ENCODE data around the gene TMPRSS3.

The TMPRSS3 gene

GRCh38 chr21:42434884-42435283 lies 39.0 kb upstream of the TMPRSS3 start:
- H3K9me3 ChIP-seq (ENCODE audit: control insufficient read depth, insufficient read depth, low read length), result no peaks in the 10 kb centered on the region
- no peak overlapping the region for H3K4me3 ChIP-seq (ENCODE audit: low read length)
- H3K27me3 ChIP-seq (ENCODE audit: control insufficient read depth, low read length), result peaks cover 25% of the 10 kb centered on the region
- no peaks in the 10 kb centered on the region for H3K9me2 ChIP-seq (replicated peaks; ENCODE audit: control insufficient read depth, low read length)
- H3K36me3 ChIP-seq (ENCODE audit: control insufficient read depth, low read length), result no peaks in the 10 kb centered on the region
- H3K27ac ChIP-seq (ENCODE audit: low read depth, low read length), result no peak overlapping the region
- H3K4me2 ChIP-seq (ENCODE audit: low read length), result no peak overlapping the region
- no peaks in the 10 kb centered on the region for H3K79me2 ChIP-seq (ENCODE audit: control insufficient read depth, low read length)
- no peaks in the 10 kb centered on the region for H3F3A ChIP-seq (ENCODE audit: control insufficient read depth, insufficient read depth)
- H3K4me1 ChIP-seq (ENCODE audit: control insufficient read depth, low read length), result no peaks in the 10 kb centered on the region
- TF ChIP-seq CTCF (IDR thresholded peaks at IDR 0.05; ENCODE audit: low read depth, low read length, poor library complexity, severe bottlenecking) (no peak), EZH2phosphoT487 (IDR thresholded peaks at IDR 0.05; ENCODE audit: borderline replicate concordance, low read length) (no peak)
- no peaks in the 10 kb centered on the region for H4K20me1 ChIP-seq (ENCODE audit: control insufficient read depth, insufficient read depth, low read depth, low read length)

- H3K4me3 ChIP-seq (ENCODE audit: low read length), result no peak overlapping the region
- no peak for TF ChIP-seq CTCF (IDR thresholded peaks at IDR 0.05; ENCODE audit: low read depth, low read length, poor library complexity, severe bottlenecking)
- no peak for TF ChIP-seq EZH2phosphoT487 (IDR thresholded peaks at IDR 0.05; ENCODE audit: borderline replicate concordance, low read length)
- no peaks in the 10 kb centered on the region for H3F3A ChIP-seq (ENCODE audit: control insufficient read depth, insufficient read depth)
- H3K27me3 ChIP-seq (ENCODE audit: control insufficient read depth, low read length), result peaks cover 25% of the 10 kb centered on the region
- H3K79me2 ChIP-seq (ENCODE audit: control insufficient read depth, low read length), result no peaks in the 10 kb centered on the region
- H3K4me2 ChIP-seq (ENCODE audit: low read length), result no peak overlapping the region
- no peaks in the 10 kb centered on the region for H3K36me3 ChIP-seq (ENCODE audit: control insufficient read depth, low read length)
- no peaks in the 10 kb centered on the region for H3K9me3 ChIP-seq (ENCODE audit: control insufficient read depth, insufficient read depth, low read length)
- H4K20me1 ChIP-seq (ENCODE audit: control insufficient read depth, insufficient read depth, low read depth, low read length), result no peaks in the 10 kb centered on the region
- no peak overlapping the region for H3K27ac ChIP-seq (ENCODE audit: low read depth, low read length)
- no peaks in the 10 kb centered on the region for H3K9me2 ChIP-seq (replicated peaks; ENCODE audit: control insufficient read depth, low read length)
- no peaks in the 10 kb centered on the region for H3K4me1 ChIP-seq (ENCODE audit: control insufficient read depth, low read length)
Observed at GRCh38 chr21:42433946-42434551, 38.2 kb upstream of the TMPRSS3 start.

DNA sequence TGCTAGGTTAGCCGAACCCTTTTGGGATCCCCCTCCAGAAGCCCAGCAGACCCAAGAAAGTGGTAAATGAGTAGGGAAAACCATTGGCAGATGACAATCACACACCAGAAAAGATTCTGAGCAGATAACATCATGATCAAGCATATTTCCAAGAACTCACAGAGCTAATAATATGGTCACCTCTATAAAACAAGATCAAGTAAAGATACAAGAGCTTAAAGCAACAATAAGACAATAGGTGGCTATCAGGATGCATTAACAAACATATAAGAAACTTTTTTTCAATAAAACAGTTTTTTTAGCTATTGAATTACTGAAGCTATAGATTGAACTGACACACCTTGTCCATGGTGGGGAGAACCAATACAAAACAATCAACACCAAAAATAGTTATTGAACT lies 36.8 kb upstream of the TMPRSS3 start:
- no peaks in the 10 kb centered on the region for H3F3A ChIP-seq (ENCODE audit: control insufficient read depth, insufficient read depth)
- no peaks in the 10 kb centered on the region for H3K9me2 ChIP-seq (replicated peaks; ENCODE audit: control insufficient read depth, low read length)
- no peaks in the 10 kb centered on the region for H3K36me3 ChIP-seq (ENCODE audit: control insufficient read depth, low read length)
- H3K9me3 ChIP-seq (ENCODE audit: control insufficient read depth, insufficient read depth, low read length), result no peaks in the 10 kb centered on the region
- no peaks in the 10 kb centered on the region for H3K4me1 ChIP-seq (ENCODE audit: control insufficient read depth, low read length)
- no peaks in the 10 kb centered on the region for H3K79me2 ChIP-seq (ENCODE audit: control insufficient read depth, low read length)
- H3K4me3 ChIP-seq (ENCODE audit: low read length), result no peak overlapping the region
- TF ChIP-seq EZH2phosphoT487 (IDR thresholded peaks at IDR 0.05; ENCODE audit: borderline replicate concordance, low read length) (no peak), CTCF (IDR thresholded peaks at IDR 0.05; ENCODE audit: low read depth, low read length, poor library complexity, severe bottlenecking) (no peak)
- H4K20me1 ChIP-seq (ENCODE audit: control insufficient read depth, insufficient read depth, low read depth, low read length), result no peaks in the 10 kb centered on the region
- no peak overlapping the region for H3K4me2 ChIP-seq (ENCODE audit: low read length)
- no peak overlapping the region for H3K27ac ChIP-seq (ENCODE audit: low read depth, low read length)
- H3K27me3 ChIP-seq (ENCODE audit: control insufficient read depth, low read length), result peaks cover 25% of the 10 kb centered on the region
